ENCODE measurements around the gene FCMR.

The FCMR gene

GRCh38 chr1:206899717-206900116 lies 22.0 kb downstream of the FCMR start:
- DNase-seq: no peak

DNA sequence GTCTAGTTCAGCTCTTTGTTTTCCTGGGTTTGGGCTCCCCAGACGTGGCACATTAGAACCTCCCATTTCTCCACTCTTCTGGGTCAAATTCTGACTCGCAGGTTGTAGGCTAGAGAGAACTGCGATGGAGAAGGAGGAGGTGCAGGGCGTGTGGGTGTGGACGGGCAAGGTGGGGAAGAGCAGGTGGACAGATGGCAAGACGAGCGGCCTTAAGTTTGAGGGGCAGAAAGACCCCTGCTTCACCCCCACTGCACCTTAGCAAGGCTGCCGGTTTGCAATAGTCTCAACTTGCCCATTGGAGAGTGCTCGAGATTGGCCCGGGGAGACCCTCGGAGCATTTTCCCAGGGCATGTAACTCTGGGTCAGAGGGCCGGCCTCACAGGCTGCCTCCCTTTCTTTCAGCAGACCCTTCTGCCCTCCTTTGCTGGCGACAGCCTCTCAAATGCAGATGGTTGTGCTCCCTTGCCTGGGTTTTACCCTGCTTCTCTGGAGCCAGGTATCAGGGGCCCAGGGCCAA lies 22.8 kb downstream of the FCMR start:
- no peak for DNase-seq

DNA sequence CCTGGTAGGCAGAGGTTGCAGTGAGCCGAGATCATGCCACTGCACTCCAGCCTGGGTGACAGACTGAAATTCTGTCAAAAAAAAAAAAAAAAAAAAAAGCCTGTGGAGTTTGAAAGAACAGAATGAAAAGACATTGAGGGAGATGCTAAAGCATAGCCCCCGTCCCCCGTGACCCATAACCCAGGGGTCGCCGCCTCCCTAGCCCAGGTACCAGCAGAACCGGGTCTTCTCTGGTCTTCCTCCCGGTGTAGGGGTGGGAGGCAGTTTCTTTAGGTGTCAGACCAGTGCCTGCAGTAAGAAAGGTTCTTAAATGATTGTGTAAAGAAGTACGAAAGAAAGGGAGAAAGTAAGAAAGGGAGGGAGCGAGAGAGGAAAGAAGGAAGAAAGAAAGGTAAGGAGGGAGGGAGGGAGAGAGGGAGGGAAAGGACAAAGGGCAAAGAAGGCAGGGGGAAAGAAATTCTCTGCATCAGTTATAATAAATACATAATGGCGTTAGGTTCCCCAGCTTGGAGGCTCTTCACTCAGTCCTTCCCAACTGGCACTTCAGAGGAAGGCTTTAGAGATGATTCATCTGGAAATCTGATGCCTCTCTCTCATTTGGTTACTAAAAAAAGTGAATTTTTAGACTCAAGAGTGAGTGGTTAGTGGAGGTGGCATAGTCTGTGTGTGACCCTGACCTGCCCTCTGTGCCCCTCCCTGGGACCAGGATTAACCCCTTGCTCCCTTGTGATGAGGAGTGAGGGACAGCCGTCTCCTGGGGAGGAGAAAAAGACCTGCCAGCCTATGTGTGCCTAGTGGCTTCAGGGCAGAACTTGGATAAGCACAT lies 23.4 kb downstream of the FCMR start:
- no peak for DNase-seq

- no peak for DNase-seq
Observed at GRCh38 chr1:206897175-206897574, 24.6 kb downstream of the FCMR start, which contains the start of gene IL24. TSS of gene IL24 (plus strand) at chr1:206897443. CDS start at chr1:206897833, 390 bp downstream.

DNA sequence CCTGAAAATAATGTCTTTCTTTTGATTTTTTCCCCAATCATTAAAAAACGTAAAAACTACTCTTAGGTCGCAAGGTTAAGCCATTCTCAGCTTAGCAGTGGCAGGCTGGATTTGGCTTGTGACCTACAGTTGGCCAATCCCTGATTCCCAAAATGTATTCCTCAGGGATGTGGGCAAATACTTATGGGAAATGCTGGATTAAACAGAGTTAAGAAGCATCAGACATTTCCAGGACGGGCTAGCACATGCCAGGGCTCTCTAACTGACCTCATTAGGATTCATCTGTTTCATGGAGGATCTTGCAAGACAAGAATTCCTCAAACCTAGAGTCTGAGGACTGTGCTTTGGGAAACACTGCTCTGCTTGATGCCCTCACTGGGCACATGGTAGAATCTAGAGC lies 25.5 kb downstream of the FCMR start:
- DNase-seq: no peak

- DNase-seq: no peak
Observed at GRCh38 chr1:206895837-206896242, 25.9 kb downstream of the FCMR start.

DNA sequence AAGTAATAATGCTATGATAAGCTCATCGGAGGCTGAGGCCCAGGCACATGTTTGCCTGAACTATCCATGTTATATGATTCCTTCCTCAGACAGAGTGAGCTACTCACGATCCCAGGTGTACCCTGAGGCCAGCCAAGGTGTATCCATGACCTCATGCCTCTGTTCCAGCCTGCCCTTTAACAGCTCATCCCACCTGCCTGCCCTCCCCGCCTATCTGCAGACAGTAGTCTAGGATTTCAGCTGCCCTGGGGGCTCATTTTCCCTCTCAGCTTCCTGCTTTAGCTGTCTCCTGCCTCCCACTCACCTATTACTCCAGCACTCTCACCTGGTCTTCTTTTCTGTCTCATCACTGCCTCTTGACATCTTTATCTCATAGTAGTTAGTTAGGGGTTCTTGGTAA lies 26.4 kb downstream of the FCMR start:
- DNase-seq: no peak

DNA sequence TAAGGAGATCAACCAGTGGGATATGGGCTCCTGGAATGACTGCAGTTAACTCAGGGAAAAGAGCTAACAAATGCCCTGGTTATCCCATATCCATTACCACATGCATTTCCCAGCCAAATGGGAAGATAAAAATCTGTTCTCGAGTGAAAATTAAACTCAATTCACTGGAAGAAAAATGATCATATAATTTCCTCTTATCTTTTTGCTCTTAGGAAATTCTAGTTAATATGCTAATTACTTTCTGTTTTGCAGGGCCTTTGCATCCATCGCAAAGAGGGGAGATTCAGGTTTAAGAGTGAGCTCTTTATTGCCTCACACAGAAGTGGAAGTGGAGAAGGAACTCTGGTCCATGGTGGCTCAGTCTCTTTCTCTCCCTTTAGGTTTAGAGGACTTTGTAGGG lies 28.4 kb downstream of the FCMR start:
- no peak for DNase-seq

DNA sequence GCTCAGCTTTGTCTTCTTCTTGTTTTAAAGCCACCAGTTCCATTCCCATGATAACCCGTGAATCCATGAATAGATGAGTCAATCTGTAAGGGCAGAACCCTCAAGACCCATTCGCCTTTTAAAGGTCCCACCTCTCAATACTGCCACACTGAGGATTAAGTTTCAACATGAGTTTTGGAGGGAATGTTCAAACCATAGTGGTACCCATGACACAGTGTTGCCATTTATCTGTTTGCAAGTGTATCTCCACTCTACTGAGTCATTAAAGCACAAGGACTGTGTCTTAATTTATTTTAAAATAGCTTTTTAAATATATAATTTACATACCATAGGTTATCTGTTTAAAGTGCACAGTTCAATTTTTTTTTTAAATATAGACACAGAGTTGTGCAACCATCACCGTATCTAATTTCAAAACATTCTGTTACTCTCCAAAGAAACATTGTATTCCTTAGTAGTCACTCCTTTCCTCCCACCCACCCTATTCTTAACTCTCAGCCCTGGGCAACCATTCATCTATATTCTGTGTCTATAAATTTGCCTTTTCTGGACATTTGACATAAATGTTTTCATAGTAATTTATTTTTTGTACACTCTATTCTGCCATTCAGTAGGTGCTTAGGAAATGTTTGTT lies 29.3 kb downstream of the FCMR start:
- DNase-seq: no peak

GRCh38 chr1:206891412-206891811 lies 30.3 kb downstream of the FCMR start:
- DNase-seq: no peak

DNA sequence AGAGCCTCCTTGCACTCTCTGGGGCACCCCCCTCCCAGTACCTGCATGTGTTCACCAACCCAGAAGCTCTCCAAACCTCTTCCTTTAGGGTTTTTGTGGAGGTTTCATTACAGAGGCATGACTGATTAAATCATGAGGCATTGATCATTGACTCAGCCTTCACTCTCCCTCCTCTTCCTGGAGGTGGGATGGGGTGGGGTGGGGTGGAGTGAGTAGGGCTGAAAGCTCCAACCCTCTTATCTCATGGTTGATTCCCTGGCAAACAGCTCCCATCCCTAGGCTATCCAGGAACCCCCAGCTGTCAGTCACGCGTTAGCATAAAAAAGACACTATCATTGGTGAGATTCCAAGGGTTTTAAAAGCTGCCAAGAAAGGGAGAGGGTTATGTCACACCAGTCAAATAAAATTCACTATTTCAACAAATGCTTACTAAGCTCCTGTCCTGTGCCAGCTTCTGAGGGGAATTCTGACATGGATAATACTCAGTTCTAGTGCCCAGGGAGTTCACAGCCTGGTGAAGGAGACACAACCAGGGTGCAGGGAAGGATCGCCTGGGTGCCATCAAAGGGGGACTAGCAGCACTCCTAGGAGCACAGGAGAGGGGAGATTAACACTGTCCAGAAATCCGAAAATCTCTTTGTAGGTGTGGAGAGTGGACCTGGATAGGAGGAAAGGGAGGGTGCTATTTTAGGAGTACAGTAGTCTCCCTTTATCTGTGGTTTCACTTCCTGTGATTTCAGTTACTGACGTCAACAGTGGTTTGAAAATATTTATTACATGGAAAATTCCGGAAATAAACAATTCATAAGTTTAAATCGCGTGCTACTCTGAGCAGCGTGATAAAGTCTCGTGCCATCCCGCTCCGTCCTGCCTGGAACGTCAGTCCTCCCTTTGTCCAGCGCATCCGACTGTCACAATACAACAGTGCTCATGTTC lies 31.3 kb downstream of the FCMR start:
- DNase-seq: no peak

- no peak for DNase-seq
Observed at GRCh38 chr1:206887701-206888100, 34.0 kb downstream of the FCMR start.

- DNase-seq: no peak
Observed at GRCh38 chr1:206886831-206887230, 34.9 kb downstream of the FCMR start.

DNA sequence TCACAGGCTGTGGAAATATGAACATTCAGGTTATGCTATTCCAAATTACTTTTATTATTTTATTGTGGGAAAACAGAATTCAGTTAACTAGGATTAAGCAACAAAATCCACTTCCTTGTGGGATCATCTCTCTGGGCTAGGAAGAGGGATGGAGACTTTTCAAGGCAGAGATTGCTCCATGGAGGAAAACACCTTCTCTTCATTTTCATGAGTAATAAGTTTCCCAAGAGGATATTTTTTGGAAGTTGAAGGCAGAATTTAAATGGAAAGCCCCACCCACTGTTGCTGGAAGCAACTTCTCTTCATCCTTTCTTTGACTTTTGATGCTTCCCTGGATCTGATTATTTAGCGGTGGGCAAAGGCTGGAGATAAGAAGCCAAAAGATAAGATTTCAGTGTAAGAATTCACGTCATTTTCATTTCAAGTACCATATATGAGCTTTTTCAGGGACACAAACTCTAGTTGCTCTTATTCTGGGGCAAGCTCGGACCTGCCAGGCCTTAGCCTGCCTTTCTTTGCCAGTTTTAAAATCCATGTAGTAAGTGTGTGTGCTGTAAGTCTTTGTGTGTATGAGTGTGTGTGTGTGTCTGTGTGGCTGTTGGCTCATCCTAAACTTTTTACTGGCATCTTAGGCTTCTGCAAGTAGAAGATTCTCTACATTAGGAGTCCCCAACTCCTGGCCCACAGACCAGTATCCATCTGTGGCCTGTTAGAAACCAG lies 36.2 kb downstream of the FCMR start:
- no peak for DNase-seq

DNA sequence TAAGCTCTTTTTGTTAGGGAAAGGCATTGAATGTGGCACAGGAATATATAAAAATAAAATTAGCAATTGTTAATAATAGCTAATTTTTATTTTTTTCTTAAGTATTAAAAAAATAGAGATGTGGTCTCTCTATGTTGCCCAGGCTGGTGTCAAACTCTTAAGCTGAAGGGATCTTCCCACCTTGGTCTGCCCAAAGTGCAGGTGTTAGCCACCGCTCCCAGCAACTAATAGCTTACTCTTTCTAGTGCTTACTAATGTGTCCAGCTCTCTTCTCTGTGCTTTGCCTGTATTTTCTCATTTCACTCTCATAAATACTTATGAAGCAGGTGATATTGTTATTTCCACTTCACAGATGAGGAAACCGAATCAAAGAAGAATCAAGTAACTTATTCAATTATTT lies 37.9 kb downstream of the FCMR start:
- no peak for DNase-seq

DNA sequence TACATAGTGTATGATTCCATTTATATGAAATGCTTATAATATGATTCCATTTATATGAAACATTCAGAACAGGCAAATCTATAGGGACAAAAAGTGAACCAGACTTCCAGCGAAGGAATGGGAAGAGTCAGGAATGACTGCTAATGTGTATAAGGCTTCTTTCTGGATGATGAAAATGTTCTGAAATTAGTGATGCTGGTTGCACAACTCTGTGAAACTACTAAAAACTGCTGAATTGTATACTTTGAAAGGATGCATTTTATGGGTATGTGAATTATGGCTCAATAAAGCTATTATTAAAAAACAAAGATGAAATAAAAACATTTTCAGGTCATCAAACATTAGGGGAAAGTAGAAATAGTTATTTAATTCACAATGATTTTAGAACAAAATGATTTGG lies 38.6 kb downstream of the FCMR start:
- no peak for DNase-seq

DNA sequence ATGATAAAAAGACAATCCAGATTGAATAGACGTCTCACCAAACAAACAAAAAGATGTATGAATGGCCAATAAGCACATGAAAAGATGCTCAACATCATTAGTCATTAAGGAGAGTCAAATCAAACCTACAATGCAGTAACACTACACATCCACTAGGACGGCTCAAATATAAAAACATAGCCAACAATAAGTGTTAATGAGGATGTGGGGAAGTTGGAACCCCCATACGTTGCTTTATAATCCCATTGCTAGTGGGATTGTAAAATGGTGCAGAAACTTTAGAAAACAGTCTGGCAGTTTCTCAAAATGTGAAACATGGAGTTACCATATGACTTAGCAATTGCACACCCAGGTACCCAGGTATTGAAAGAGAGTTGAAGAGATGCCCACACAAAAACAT lies 39.2 kb downstream of the FCMR start:
- DNase-seq: no peak

DNA sequence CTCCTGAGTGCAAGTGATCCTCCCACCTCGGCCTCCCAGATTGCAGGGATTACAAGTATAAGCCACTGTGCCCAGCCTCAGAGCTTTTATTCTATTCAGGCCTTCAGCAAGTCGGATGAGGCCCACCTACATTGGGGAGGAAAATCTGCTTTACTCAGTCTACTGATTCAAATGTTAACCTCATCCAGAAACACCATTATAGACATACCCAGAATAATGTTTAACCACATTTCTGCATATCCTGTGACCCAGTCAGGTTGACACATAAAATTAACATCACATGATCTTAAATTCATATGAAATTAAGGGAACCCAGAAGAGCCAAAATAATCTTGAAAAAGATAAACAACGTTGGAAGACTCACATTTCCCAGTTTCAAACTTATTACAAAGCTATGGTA lies 41.4 kb downstream of the FCMR start:
- DNase-seq: no peak

GRCh38 chr1:206878456-206878855 lies 43.3 kb downstream of the FCMR start:
- DNase-seq: no peak

DNA sequence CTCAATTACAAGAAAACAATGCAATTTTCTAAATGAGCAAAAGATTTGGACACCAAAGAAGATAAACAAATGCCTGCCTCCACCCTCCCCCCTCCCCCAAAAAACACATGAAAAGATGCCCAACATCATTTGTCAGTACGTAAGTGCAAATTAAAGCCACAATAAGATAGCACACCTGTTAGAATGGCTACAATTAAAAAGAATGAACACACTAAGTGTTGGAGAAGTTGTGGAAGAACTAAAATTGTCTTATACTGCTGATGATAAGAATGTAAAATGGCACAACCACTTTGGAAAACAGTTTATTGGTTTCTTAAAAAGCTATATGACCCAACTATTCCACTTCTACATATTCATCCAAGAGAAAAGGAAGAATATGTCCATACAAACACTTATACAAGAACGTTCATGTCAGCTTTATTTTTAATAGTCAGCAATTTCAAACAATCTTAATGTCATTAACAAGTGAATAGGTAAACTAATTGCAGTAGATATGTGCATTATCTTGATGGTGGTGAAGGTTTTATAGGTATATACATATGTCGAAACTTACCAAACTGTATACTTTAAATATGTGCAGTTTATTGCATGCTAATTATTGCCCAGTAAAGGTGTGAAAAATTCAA lies 45.9 kb downstream of the FCMR start:
- no peak for DNase-seq

DNA sequence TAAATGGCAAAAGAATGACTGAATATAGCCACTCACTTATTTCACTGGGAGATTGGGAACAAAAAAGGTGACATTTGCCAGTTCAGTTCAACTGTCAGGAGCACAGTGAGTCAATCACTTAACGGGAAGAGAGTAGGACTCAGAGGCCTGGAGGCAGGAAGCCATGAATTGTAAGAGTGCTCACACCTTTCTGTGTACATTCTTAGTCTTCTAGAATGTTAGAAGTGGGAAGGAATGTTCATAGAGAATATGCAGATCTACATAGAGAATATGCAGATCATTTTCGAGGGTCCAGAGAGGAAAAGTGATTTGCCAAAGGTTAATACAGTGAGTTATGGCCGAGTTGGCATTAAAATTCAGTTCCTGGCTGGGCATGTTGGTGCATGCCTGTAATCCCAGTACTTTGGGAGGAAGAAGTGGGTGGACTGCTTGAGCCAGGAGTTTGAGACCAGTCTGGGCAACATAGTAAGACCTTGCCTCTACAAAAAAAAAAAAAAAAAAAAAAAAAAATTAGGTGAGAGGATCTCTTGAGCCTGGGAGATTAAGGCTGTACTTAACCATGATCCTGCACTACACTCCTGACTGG lies 48.0 kb downstream of the FCMR start:
- DNase-seq: no peak

GRCh38 chr1:206872139-206872538 lies 49.6 kb downstream of the FCMR start:
- no peak for DNase-seq

Data from effector CD4-positive, alpha-beta T cell (primary cell).